GM19455 (cell line): ENCODE data around the gene TNFRSF21.

Source experiments
- ATAC-seq: cut with Tn5 transposase; IDR thresholded peaks from one replicate; pipeline ENCODE4 v1.9.1; 2021; ENCODE audit not compliant: unreplicated experiment

Gene TNFRSF21

DNA sequence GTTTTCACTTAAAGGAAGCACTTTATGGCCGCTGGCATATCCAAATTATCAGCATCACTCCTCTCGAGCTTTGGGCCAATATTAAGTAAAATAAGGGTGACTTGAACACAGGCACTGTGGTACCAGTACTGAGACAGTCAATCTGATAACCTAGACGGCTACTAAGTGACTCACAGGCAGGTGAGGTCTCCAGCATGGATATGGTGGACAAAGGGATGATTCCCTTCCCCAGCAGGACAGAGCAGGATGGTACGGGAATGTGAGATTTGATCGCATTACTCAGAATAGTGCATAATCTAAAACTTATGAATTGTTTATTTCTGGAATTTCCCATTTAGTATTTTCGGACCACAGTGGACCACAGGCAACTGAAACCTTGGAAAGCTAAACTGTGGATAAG is 55.7 kb downstream of the TNFRSF21 start:
- ATAC-seq, result no peak

GRCh38 chr6:47253136-47253535 is 56.6 kb downstream of the TNFRSF21 start:
- ATAC-seq, result no peak

DNA sequence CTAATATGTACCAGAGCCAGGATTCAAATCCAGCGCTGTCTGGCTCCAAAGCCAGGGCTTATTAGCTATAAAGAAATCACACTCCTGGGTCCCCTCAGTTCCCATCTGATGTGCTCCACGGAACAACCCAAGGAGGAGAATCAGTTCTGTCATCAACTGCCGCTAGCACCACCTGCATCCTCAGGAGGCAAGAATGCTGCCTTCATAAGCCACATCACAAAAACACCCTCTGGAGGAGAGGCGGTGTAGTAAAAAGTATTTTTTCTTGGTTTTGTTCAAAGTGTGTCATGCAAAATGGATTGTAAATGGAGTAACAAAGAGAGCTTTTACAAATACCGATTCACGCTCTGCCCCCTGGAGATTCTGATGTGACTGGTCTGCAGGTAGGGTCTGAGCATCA is 57.1 kb downstream of the TNFRSF21 start:
- no peak for ATAC-seq

GRCh38 chr6:47251396-47251795 is 58.3 kb downstream of the TNFRSF21 start:
- ATAC-seq, result no peak

DNA sequence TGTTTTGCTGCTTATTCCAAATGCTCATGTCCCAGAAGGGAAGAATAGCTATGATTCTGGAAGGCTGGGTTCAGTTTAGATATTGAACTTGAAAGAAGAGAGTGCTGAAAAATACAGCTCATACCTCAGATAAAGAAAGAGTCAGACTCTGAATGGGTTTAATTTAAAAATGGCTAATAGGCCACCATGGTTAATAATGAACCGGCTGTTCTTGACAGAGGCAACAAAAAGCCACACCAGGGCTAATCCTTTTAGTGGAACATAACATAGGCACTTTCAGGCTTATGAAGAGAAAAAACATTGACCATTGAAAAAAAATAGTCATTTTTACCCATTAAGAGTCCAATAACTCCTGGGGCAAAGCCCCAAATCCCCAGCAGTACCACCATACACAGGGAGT is 59.4 kb downstream of the TNFRSF21 start:
- ATAC-seq, result no peak

GRCh38 chr6:47248446-47248845 is 61.3 kb downstream of the TNFRSF21 start:
- ATAC-seq, result no peak

- peak; percentile 60 for ATAC-seq
Measured at GRCh38 chr6:47247227-47247797, 62.4 kb downstream of the TNFRSF21 start.

- no peak for ATAC-seq
Measured at GRCh38 chr6:47246551-47246950, 63.2 kb downstream of the TNFRSF21 start.

DNA sequence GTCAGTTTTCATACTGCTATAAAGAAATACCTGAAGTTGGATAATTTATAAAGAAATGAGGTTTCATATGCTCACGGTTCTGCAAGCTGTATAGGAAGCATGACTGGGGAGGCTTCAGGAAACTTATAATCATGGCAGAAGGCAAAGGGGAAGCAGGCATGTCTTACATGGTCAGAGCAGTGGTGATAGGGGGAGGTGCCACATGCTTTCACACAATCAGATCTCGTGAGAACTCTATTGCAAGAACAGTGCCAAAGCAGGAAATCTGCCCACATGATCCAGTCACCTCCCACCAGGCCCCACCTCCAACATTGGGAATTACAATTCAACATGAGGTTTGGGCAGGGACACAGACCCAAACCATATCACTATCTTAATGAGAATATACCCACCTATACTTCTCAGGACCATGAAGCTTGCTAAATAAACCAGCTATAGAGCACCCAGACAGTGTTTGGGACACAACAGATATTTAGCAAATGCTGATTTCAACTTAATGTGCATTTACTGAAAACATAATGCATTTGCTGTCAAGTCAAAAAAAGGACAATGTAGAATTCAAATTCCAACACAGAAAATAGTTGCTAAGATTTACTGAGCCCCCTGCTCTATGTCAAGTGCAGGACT is 63.8 kb downstream of the TNFRSF21 start:
- ATAC-seq, result no peak

DNA sequence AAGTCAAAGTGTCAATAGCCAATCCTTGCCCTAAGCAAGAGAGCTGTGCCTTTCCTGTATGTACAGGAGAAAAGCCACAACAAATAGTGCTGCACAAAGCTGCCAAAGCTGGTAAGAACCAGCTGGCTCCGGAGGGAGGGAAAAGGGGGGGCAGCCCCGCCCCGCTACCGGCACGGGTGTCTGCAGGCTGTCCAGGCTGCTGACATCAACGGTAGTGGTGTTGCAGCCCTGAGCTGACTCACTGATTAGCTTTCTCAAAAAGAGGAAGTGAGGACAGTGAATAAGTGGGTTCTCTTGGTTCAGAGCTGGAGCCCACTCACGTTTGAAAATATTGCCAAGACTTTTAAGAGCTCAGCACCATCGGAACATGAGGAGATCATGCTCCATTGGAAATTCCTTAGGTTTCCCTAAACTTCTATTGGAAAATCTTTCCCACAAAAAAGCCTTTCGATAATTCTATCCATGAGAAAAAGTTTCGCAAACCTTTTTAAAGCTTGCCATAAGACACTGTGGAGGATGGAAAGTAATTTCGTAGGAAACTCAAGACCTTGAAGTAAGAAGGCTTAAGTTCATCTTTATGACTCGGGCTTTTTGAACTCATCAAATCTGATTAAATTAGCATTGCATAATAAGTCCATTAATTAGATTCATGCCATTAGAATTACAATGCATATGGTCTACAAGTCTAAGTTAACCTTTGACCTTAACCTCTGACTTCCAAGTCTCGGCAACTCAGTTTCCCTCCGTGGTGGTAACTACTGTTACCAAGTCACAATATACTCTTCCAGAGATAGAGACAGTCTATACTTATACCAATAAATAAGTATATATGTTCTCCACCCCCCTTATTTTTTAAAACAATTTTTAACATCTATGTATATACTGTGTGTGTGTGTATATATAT is 67.0 kb downstream of the TNFRSF21 start:
- ATAC-seq, result peak; percentile 93

DNA sequence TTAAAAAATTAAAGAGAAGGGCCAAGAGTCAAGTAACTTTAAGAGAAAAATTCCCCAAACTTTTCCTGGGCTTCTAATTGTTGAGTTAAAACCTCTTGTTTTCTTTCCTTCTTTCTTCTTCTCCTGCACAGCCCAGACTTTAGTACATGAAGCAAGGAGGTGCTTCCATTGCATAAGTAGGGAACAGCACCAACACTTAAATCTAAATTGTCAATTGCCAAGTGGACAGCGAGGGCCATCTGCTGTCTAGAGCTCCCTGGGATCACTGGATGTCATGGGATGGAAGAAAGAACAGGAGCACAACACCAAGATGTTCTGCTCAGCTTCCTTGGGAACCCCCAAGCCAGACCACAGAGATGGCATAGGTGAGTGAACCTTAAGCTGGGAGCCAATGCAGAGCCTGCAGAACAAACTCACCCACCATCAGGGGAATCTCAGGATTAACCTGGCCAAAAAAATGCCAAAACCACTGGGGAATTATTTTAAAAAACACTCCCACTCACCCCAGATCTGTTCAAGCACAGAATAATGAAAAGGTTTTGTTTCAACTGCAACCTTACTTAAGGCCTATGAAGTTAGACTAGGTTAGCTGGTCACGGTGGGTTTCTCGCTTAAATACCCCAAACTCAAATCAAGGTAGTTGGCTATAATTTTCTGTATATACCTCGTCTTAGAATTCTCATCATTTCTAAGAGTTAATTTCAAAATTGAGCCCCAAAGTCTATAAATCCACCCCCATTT is 67.8 kb downstream of the TNFRSF21 start:
- ATAC-seq, result no peak

DNA sequence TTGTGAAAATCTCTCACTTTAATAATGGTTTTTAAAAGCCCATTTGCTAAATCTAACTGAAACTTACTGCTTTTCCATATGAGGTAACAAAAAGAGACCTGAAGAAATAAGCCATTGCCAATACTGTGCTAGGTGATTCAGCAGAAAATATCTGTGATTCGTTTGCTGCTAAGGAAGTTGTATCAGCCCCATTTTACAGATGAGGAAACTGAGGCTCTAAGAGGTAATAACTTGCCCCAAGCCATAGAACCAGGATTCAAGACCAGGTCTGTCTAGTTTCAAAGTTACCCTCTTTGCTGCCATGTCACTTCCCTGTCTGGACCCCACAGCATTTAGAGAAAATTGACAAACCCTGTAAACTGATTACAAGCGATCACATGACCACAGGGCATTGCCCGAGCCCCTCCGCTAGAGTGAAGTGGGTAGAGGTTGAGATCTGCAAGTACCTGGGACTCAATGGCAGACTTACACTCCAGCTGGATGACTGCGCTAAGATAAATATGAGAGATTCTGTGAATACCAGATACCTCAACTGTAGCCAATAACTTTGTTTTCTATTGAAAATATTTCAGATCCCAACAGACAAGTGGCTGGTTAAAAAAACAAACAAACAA is 69.3 kb downstream of the TNFRSF21 start:
- no peak for ATAC-seq

- no peak for ATAC-seq
Measured at GRCh38 chr6:47239546-47239945, 70.2 kb downstream of the TNFRSF21 start.

DNA sequence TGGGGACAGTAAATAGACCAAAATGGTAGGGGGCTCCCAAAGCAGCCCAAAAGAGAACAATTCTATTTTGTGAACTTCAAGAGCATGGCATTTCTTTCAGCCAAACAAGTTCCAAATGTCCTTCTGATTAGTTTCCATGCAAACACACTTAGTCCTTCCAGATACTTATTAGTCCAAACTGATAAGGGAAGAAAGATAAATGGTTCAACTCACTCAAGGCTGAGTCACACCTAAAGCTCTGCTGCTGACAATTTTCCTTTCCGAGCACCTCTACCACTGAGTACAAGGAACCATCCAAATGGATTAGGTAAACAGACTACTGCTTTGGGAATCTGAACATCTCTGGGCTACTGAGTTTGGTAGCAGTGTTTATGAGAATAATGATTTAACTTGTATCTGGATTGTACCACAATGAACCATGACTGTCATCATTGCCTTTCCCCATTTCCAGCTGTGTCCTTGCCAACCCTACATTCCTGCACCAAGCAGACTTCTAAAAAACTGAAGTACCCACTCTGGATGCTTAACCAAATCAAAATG is 71.2 kb downstream of the TNFRSF21 start:
- no peak for ATAC-seq

- no peak for ATAC-seq
Measured at GRCh38 chr6:47237196-47237595, 72.5 kb downstream of the TNFRSF21 start.

GRCh38 chr6:47235964-47236760 is 73.5 kb downstream of the TNFRSF21 start:
- no peak for ATAC-seq

DNA sequence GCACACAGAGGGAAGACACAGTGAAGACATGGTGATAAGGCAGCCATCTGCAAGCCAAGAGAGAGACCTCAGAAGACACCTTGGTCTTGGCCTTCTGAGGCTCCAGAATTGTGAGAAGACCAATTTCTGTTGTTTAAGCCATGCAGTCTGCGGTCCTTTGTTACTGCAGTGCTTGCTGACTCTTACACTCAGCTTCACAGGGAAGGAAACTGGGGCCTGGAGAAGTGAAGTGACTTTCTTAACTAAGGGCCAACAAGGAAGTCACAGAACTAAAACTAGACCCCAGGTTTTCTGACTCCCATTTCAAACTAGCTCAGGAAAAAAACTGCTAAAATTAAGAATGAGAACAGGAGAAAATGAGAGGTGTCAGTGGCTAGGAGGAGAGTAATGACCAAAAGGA is 74.3 kb downstream of the TNFRSF21 start:
- no peak for ATAC-seq

DNA sequence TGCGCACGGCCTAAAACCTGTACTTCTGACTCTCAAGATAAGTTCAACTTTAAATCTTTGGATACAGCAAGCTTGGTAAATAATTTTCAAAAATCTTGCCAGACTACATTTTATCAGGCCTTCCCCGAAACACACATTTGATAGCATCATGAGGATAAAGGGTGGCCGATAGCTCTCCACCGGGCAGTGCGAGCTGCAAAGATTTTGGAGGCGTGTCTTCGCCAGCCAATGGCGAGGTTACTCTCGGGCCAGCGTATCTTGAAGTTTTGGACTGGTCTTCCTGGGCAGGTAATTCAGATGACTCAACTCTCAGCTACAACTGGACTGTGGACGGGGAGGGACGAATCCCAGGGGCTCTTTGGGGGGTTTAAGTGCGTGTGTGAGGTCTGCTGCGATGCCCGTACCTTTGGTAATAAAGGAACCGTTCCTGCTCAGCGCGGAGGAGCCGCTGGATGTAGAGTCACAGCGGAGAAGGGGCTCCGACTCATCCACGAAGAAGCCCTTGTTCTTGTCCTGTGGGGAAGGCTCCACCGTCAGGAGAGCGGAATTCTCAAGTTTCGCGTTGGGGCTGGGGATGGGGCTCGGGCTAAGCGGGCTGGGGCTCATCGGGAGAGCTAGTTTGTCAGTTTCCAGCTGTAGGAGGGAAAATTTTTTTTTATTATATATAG is 75.3 kb downstream of the TNFRSF21 start:
- ATAC-seq, result no peak

DNA sequence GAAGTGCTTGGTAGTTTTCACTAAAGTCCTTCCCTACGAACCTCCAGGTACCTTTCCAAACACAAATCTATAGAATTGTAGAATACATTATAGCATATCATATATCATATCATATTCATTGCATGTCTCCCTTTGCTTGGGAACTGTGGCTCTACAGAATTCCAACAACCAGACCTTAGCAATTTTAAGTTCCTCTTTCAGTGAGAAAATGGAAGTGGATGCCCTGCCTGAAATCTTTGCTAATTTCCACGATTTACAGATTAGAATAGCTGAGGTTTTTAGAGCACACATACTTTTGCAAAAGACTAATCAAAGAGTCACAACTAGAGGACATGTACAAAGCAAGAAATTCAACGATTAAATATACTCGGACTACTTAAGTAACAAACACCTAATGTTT is 78.6 kb downstream of the TNFRSF21 start:
- no peak for ATAC-seq
